DOHH2 (cell line): ENCODE data around the gene TLK1.

Source experiments
- H3F3A ChIP-seq: fragments of 200-600 bp; sonication (generic), shearing (Covaris generic); 2 replicates; pipeline ENCODE4 v1.6.0; 2016; ENCODE audit warnings: antibody characterized with exemption, mild to moderate bottlenecking; ENCODE audit not compliant: control insufficient read depth, insufficient read depth
- H3K27ac ChIP-seq: fragments of 200-600 bp; sonication (generic); 2 replicates; pipeline ENCODE4 v1.5.1; 2014; ENCODE audit warnings: low read depth, mild to moderate bottlenecking, low read length, moderate library complexity
- H3K27me3 ChIP-seq: fragments of 200-600 bp; sonication (generic); 2 replicates; pipeline ENCODE4 v1.6.1; 2014; ENCODE audit warnings: mild to moderate bottlenecking, low read length, mixed read lengths; ENCODE audit not compliant: control insufficient read depth
- H3K36me3 ChIP-seq: fragments of 200-600 bp; sonication (generic); 2 replicates; pipeline ENCODE4 v1.6.1; 2014; ENCODE audit warnings: mild to moderate bottlenecking, low read length, moderate library complexity, mixed read lengths; ENCODE audit not compliant: control insufficient read depth
- H3K4me1 ChIP-seq: fragments of 200-600 bp; sonication (generic); 2 replicates; pipeline ENCODE4 v1.6.1; 2014; ENCODE audit warnings: mild to moderate bottlenecking, low read length, mixed read lengths; ENCODE audit not compliant: control insufficient read depth
- H3K4me2 ChIP-seq: fragments of 200-600 bp; sonication (generic); 2 replicates; pipeline ENCODE4 v1.6.0; 2014; ENCODE audit warnings: mild to moderate bottlenecking, low read length, moderate library complexity
- H3K4me3 ChIP-seq: fragments of 200-600 bp; sonication (generic); 2 replicates; pipeline ENCODE4 v1.5.1; 2014; ENCODE audit warnings: mild to moderate bottlenecking, low read length, mixed read lengths
- H3K79me2 ChIP-seq: fragments of 200-600 bp; sonication (generic); 2 replicates; pipeline ENCODE4 v1.6.1; 2014; ENCODE audit warnings: mild to moderate bottlenecking, low read length, mixed read lengths; ENCODE audit not compliant: control insufficient read depth
- H3K9me2 ChIP-seq: fragments of 200-600 bp; sonication (generic); replicated peaks from 2 replicates; pipeline ENCODE4 v1.6.1; 2014; ENCODE audit warnings: mild to moderate bottlenecking, low read length, mixed read lengths; ENCODE audit not compliant: control insufficient read depth
- H3K9me3 ChIP-seq: fragments of 200-600 bp; sonication (generic); 2 replicates; pipeline ENCODE4 v1.6.1; 2014; ENCODE audit warnings: antibody characterized with exemption, low read length, mixed read lengths; ENCODE audit not compliant: control insufficient read depth, insufficient read depth
- H4K20me1 ChIP-seq: fragments of 200-600 bp; sonication (generic); 2 replicates; pipeline ENCODE4 v1.6.0; 2014; ENCODE audit warnings: low read depth, mild to moderate bottlenecking, antibody characterized with exemption, low read length, moderate library complexity; ENCODE audit not compliant: control insufficient read depth, insufficient read depth
- EZH2phosphoT487 ChIP-seq: fragments of 200-600 bp; sonication (generic); IDR thresholded peaks from 2 replicates; pipeline ENCODE4 v1.6.1; 2017; ENCODE audit warnings: borderline replicate concordance, mild to moderate bottlenecking, antibody characterized with exemption, low read length, moderate library complexity, mixed read lengths
- TF ChIP-seq, protein P1 (sequence below): fragments of 200-600 bp; sonication (generic); IDR thresholded peaks from one replicate; pipeline ENCODE4 v1.5.1; 2014; ENCODE audit warnings: antibody characterized with exemption, mild to moderate bottlenecking, low read depth, low read length; ENCODE audit not compliant: poor library complexity, severe bottlenecking

Gene TLK1

DNA sequence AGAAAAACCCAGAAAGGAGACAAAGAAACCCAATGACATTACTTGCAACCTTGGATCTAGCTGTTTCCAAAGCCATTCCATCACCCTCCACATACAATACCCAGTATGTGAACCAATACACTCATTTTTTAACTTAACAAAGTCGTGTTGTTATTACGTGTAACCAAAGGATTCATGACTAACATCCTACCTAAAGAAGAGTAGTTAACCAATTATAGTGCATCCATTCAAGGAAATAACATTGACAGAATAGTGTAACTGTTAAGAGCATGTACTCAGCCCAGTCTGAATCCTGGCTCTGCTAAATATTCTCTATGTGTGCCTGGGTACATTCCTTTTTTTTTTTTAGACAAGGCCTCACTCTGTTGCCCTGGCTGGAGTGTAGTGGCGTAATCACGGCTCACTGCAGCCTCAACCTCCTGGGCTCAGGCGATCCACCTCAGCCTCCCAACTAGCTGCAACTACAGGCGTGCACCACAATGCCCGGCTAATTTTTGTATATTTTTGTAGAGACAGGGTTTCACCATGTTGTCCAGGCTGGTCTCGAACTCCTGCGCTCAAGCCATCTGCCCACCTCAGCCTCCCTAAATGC is 9.9 kb downstream of the TLK1 start:
- Histone ChIP-seq H3F3A (peaks cover 13% of the 10 kb centered on the region), H3K36me3 (no peaks in the 10 kb centered on the region), H3K27me3 (no peaks in the 10 kb centered on the region), H3K4me3 (no peak overlapping the region), H3K4me2 (no peak overlapping the region), H3K27ac (no peak overlapping the region), H3K9me2 (no peaks in the 10 kb centered on the region), H4K20me1 (peaks cover 43% of the 10 kb centered on the region), H3K79me2 (peaks cover 98% of the 10 kb centered on the region), H3K9me3 (no peaks in the 10 kb centered on the region), H3K4me1 (peaks cover 32% of the 10 kb centered on the region)
- TF ChIP-seq EZH2phosphoT487, result no peak
- TF ChIP-seq, protein P1, sequence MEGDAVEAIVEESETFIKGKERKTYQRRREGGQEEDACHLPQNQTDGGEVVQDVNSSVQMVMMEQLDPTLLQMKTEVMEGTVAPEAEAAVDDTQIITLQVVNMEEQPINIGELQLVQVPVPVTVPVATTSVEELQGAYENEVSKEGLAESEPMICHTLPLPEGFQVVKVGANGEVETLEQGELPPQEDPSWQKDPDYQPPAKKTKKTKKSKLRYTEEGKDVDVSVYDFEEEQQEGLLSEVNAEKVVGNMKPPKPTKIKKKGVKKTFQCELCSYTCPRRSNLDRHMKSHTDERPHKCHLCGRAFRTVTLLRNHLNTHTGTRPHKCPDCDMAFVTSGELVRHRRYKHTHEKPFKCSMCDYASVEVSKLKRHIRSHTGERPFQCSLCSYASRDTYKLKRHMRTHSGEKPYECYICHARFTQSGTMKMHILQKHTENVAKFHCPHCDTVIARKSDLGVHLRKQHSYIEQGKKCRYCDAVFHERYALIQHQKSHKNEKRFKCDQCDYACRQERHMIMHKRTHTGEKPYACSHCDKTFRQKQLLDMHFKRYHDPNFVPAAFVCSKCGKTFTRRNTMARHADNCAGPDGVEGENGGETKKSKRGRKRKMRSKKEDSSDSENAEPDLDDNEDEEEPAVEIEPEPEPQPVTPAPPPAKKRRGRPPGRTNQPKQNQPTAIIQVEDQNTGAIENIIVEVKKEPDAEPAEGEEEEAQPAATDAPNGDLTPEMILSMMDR, result no peak

DNA sequence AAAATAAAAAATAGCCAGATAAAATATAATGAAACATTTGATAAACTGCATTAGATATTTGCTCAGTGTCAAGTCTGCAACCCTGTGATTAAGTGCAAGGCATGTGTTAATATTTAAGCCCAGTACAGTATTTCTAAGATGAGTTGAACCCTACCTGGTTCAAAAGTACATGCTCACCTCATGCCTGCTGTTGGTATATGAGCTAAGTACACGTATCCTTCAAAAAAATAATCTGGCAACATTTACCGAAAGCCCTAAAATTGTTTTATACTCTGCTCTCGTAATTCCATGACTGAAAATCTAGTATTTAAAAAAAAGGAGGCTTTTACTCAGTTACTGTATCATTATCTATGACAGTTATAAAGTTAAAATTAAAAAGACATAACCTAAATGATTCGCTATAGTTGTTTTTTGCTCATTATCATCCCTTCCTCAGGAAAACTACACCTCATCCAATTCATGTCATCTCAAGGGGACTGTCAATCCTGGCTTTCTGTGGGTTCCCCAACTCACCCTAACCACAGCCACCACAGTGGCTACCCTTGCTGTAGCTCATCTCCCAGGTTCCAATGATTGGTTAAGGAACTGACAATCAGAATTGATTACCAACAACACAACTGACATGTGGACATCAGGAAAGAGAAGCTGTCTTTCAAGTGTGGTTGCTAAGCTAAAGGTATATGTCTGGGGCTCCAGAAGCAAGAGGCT is 10.6 kb downstream of the TLK1 start:
- Histone ChIP-seq H3K36me3 (no peaks in the 10 kb centered on the region; the same call in 1 of the 2 replicates), H3K27me3 (no peaks in the 10 kb centered on the region), H3K9me3 (no peaks in the 10 kb centered on the region), H3K9me2 (no peaks in the 10 kb centered on the region), H3K4me2 (no peak overlapping the region), H3K4me3 (no peak overlapping the region), H4K20me1 (peaks cover 43% of the 10 kb centered on the region), H3K4me1 (peaks cover 30% of the 10 kb centered on the region), H3K27ac (no peak overlapping the region), H3F3A (peaks cover 13% of the 10 kb centered on the region), H3K79me2 (peaks cover 98% of the 10 kb centered on the region)
- no peak for TF ChIP-seq EZH2phosphoT487
- TF ChIP-seq, protein P1, result no peak

DNA sequence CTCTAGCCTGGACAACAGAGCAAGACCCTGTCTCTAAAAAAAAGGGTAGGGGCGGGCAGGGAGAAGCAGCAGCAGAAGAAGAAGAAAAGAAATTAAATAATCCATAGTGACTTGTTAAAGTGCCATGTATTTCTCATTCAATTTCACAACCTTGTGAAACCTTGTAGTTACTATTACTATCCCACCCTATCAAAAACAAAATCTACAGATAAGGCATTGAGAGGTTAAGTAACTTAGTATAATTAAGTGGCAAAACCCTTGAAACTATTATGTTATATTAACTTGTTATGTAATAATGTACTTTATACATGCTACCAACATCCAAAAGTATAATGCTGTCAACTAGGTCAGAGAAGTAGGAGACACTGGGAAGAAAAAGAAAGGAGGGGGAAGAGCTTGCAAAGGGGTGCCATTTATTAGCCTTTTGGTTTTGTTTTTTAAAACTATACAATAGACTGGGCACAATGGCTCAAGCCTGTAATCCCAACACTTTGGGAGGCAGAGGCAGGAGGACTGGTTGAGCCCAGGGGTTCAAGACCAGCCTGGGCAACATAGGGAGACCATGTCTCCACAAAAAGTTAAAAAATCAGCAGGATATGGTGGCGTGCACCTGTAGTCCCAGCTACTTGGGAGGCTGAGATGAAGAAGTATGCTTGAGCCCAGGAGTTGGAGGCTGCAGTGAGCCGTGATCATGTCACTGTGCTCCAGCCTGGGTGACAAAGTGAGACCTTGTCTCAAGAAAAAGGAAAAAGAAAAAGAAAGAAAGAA is 11.3 kb downstream of the TLK1 start:
- peaks cover 98% of the 10 kb centered on the region for H3K79me2 ChIP-seq
- peaks cover 43% of the 10 kb centered on the region for H4K20me1 ChIP-seq
- no peak overlapping the region for H3K4me3 ChIP-seq
- H3K4me1 ChIP-seq, result peaks cover 26% of the 10 kb centered on the region
- no peak overlapping the region for H3K4me2 ChIP-seq
- H3K27ac ChIP-seq, result no peak overlapping the region
- H3K9me2 ChIP-seq, result no peaks in the 10 kb centered on the region
- H3F3A ChIP-seq, result peaks cover 13% of the 10 kb centered on the region
- H3K27me3 ChIP-seq, result no peaks in the 10 kb centered on the region
- TF ChIP-seq, protein P1, result no peak
- TF ChIP-seq EZH2phosphoT487, result no peak
- no peaks in the 10 kb centered on the region; the same call in 1 of the 2 replicates for H3K36me3 ChIP-seq
- no peaks in the 10 kb centered on the region for H3K9me3 ChIP-seq
